Measurements from ENCODE around the gene UMAD1.

UMAD1 gene

DNA sequence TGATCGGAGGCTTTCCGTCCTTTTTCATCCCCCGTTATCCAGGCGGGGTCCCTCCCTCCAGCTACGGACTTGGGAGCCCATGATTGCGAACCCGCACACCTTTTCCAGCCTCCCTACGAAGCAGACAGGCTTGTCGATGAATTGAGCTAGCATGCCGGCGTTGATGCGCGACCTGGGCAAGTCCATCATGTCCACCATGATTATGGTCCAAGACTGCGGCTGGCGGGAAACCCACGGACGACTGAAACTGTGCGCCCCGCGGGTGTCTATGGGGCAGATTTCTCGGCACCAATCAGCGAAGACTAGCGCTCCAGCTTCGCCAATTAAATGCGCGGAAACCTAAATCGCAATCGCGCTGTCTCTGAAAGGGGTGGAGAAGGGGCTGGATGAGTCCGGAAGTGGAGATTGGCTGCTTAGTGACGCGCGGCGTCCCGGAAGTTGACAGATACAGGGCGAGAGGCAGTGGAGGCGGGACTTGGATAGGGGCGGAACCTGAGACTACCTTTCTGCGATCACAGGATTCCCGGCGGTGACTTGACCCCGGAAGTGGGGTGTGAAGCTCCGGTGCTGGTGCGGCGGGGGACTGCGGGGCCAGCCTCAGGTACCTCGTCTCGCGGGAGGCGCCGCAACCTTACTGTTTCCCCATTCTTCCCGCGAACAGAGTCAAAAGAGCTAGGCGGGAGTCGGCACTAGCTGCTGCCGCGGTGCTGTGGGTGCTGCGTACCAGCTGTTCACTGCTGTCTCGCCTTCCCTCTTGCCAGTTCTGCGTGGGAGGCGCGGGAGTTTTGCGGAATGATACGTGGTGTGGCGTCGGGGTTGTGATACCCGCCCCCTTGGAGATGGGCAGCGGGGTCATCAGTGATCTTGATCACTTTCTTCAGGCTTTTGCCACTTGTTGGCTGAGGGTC is at the start of gene UMAD1:
Gene UMAD1 (plus strand): TSS at position 532 of the 908 bp plus-strand sequence. CDS start 32,620 bp downstream, outside the sequence.
- peak within 1 kb of the TSS; percentile 79 for H3K27ac ChIP-seq
- TF ChIP-seq, protein P1, sequence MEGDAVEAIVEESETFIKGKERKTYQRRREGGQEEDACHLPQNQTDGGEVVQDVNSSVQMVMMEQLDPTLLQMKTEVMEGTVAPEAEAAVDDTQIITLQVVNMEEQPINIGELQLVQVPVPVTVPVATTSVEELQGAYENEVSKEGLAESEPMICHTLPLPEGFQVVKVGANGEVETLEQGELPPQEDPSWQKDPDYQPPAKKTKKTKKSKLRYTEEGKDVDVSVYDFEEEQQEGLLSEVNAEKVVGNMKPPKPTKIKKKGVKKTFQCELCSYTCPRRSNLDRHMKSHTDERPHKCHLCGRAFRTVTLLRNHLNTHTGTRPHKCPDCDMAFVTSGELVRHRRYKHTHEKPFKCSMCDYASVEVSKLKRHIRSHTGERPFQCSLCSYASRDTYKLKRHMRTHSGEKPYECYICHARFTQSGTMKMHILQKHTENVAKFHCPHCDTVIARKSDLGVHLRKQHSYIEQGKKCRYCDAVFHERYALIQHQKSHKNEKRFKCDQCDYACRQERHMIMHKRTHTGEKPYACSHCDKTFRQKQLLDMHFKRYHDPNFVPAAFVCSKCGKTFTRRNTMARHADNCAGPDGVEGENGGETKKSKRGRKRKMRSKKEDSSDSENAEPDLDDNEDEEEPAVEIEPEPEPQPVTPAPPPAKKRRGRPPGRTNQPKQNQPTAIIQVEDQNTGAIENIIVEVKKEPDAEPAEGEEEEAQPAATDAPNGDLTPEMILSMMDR (IDR thresholded peaks at IDR 0.05), result no peak
- TF ChIP-seq ZFX (IDR thresholded peaks at IDR 0.05; ENCODE audit: borderline replicate concordance), result no peak

DNA sequence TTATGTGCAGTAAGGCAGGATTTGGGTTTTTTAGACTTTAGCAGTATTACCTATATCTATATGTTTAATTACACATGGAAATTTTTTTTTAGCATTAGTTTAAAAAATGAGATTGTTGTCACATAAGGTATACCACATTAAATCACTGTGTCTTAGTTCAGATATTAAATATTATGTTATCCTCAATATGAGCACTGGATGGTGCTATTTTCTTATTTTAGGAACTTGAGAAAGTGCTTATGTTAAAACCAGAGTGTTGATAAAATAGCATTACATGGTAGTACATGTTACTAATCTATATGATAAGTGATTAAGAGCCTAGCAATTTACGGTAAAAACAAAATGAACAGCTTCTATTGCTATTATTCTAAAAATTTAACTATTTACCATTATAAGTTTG is 45.1 kb upstream of the UMAD1 start:
- no peak overlapping the region for H3K27ac ChIP-seq
- TF ChIP-seq, protein P1 (IDR thresholded peaks at IDR 0.05), result peak; percentile 71
- TF ChIP-seq ZFX (IDR thresholded peaks at IDR 0.05; ENCODE audit: borderline replicate concordance), result no peak

DNA sequence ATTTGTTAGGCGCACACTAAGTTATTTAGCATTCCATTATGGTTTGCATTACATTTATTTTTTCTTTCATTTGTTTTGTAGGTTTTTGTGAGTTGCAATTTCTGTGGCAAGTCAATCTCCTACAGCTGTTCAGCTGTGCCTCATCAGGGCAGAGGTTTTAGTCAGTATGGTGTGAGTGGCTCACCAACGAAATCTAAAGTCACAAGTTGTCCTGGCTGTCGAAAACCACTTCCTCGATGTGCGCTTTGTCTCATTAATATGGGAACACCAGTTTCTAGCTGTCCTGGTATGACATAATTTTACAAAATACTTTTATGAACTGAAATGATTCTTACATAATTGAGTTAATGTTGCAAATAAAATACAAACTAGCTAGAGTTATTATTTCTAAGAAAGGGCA is 44.4 kb upstream of the UMAD1 start:
- no peak overlapping the region for H3K27ac ChIP-seq
- TF ChIP-seq ZFX (IDR thresholded peaks at IDR 0.05; ENCODE audit: borderline replicate concordance), result no peak
- TF ChIP-seq, protein P1 (IDR thresholded peaks at IDR 0.05), result no peak

DNA sequence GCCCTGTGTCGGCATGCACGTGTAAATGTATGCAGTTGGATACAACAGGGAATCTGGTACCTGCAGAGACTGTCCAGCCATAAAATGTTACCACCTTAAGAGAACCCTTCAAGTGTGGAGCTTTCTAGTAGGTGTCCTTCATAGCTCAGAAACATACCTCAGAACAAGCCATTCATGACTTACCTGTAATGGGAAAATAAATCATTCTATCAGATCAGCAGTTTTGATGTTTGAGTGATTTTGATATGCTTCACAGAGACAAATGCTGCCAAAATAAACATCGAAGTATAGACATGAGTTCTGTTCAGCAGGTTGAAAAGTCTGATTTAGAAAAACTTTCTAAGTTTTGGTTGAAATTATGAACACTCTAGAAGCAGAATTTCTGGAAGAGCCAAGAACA is 33.5 kb upstream of the UMAD1 start:
- no peak overlapping the region for H3K27ac ChIP-seq
- no peak for TF ChIP-seq ZFX (IDR thresholded peaks at IDR 0.05; ENCODE audit: borderline replicate concordance)
- TF ChIP-seq, protein P1 (IDR thresholded peaks at IDR 0.05), result no peak

DNA sequence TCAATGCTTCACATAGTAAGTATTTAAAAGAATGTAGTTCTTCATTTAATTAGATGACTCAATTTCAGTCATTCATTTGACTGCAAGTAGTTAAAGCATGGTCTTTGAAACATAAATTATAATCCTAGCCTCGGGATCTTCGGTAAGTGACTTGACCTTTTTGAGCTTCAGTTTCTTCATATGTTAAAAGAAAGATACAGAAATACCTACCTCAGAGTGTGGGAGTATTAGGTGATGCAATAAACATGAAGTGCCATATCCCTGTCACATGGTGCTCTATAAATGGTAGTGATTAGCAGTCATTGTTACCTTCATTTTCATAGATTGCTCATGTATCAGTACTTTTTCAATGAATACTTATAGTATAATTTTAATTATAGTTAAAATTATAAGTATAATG is 31.2 kb upstream of the UMAD1 start:
- no peak for TF ChIP-seq ZFX (IDR thresholded peaks at IDR 0.05; ENCODE audit: borderline replicate concordance)
- TF ChIP-seq, protein P1 (IDR thresholded peaks at IDR 0.05), result no peak
- no peak overlapping the region for H3K27ac ChIP-seq

DNA sequence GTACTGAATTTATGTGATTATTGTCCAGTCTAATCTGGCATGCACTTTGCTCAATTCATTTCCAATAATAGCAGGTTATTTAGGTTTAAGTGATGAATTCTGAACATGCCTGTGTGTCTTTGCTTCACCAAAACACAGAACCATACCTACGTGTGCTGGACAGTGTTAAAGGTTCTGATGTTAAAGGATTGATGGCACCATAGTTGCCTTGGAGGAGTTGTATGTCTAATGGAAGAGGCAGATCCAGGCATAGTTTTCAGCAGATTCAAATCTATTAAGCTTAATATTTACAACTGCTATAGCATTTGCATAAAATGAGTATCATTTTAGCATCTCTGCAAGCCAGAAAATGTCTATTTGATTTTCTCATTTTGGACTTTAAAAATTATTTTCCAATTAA is 28.0 kb upstream of the UMAD1 start:
- TF ChIP-seq, protein P1 (IDR thresholded peaks at IDR 0.05), result no peak
- no peak for TF ChIP-seq ZFX (IDR thresholded peaks at IDR 0.05; ENCODE audit: borderline replicate concordance)
- no peak overlapping the region for H3K27ac ChIP-seq

DNA sequence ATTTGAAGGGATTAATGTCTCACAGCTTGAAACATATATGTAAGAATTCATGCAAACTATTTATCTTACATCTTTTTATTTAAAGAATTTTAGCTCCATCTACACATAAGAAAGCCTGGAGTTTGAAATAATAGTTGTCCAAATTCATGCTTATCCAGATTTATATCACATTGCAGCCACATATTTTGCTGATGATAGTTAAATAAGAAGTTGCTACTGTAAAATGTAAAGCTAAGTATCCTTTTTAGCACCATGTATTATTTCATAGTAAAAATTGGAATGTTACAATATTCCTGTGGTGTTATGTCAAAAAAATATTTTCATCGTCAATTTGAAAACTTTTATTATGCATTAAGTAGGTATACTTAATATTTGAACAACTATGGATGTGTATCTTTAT is 27.3 kb upstream of the UMAD1 start:
- TF ChIP-seq, protein P1 (IDR thresholded peaks at IDR 0.05), result no peak
- no peak for TF ChIP-seq ZFX (IDR thresholded peaks at IDR 0.05; ENCODE audit: borderline replicate concordance)
- H3K27ac ChIP-seq, result no peak overlapping the region

Measured in 22Rv1 (cell line).